Vagina (tissue), 2 donors: Measurements from ENCODE around the gene COL16A1. TPM values are rescaled to one million over a fixed set of nuclear protein-coding genes. Genes with fewer than 3 reads are reported as not detected.

Experiments
- DNase-seq, 2 donors: peaks; one replicate each; pipeline ENCODE4 v3.0.0-alpha.2; 2017; ENCODE audit errors: extremely low spot score in 2 of 2
- H3K27ac ChIP-seq: fragments of 200-600 bp; sonication (generic); one replicate; pipeline ENCODE4 v1.5.1; 2019
- H3K27me3 ChIP-seq: fragments of 200-600 bp; sonication (generic); one replicate; pipeline ENCODE4 v1.5.1; 2019
- H3K36me3 ChIP-seq, 2 donors: fragments of 200-600 bp; sonication (generic); one replicate each; pipeline ENCODE4 v1.5.1; 2017 to 2019
- H3K4me1 ChIP-seq: fragments of 200-600 bp; sonication (generic); one replicate; pipeline ENCODE4 v1.5.1; 2019
- H3K4me3 ChIP-seq, 2 donors: fragments of 200-600 bp; sonication (generic); 1 replicate in 1 of 2; 2 replicates in 1 of 2; pipeline ENCODE4 v1.5.1; 2016 to 2019
- H3K9me3 ChIP-seq: fragments of 200-600 bp; sonication (generic); one replicate; pipeline ENCODE4 v1.5.1; 2019
- POLR2A ChIP-seq, 2 donors: fragments of 450-650 bp; IDR thresholded peaks; one replicate each; pipeline ENCODE4 v1.6.1; 2017; ENCODE audit warnings: antibody characterized with exemption in 2 of 2, mild to moderate bottlenecking in 2 of 2, moderate library complexity in 2 of 2
- POLR2AphosphoS5 ChIP-seq, 2 donors: sonication (generic); formaldehyde crosslinking; IDR thresholded peaks; one replicate each; pipeline ENCODE4 v1.9.0; 2017; ENCODE audit warnings: antibody characterized with exemption in 2 of 2, mild to moderate bottlenecking in 2 of 2, low read depth in 1 of 2; ENCODE audit not compliant: insufficient read depth in 1 of 2
- intact Hi-C: fragments of 100-400 bp; cut with DNase I; formaldehyde crosslinking; loops from one replicate; pipeline ENCODE4 v1.15.1; 2023
- total RNA-seq: library from RNA; depleted of rRNA; stranded (reverse); fragments of >200 nt; gene quantifications from one replicate; pipeline ENCODE4 v1.2.3, GENCODE V29; 2016
- TF ChIP-seq, protein P1 (sequence below), 3 experiments: fragments of 450-650 bp in 2 of 3; fragments of 200-600 bp in 1 of 3; sonication (generic) in 1 of 3; IDR thresholded peaks; one replicate each; pipeline ENCODE4 v1.5.1; 2017 to 2019; ENCODE audit warnings: antibody characterized with exemption in 3 of 3, mild to moderate bottlenecking in 2 of 3, moderate library complexity in 2 of 3

The COL16A1 gene
- total RNA-seq, 1 donor from 2014 or later: 82.3 TPM

DNA sequence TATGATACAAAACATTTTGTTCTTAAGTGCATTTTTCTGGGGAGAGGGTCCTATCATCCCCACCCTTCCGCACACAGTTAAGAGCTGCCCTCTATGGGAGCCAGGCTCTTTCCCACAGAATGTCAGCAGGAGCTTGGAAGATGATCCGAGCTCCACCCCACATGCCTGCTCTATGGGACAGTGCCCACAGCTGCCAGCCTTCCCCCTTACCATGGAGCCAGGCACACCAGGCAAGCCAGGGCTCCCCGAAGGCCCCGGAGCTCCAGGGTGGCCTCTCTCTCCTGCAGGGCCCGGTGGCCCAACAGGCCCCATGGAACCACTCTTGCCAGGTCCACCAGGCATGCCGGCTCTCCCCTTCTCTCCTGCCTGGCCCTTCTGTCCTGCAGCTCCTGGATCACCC, 48.7 kb downstream of the COL16A1 start:
- H3K27ac ChIP-seq: no peak overlapping the region
- TF ChIP-seq POLR2AphosphoS5 (IDR thresholded peaks at IDR 0.05; ENCODE audit: insufficient read depth in 1 of 2, low read depth in 1 of 2) (no peak), POLR2A (IDR thresholded peaks at IDR 0.05) (no peak)
- TF ChIP-seq, protein P1, sequence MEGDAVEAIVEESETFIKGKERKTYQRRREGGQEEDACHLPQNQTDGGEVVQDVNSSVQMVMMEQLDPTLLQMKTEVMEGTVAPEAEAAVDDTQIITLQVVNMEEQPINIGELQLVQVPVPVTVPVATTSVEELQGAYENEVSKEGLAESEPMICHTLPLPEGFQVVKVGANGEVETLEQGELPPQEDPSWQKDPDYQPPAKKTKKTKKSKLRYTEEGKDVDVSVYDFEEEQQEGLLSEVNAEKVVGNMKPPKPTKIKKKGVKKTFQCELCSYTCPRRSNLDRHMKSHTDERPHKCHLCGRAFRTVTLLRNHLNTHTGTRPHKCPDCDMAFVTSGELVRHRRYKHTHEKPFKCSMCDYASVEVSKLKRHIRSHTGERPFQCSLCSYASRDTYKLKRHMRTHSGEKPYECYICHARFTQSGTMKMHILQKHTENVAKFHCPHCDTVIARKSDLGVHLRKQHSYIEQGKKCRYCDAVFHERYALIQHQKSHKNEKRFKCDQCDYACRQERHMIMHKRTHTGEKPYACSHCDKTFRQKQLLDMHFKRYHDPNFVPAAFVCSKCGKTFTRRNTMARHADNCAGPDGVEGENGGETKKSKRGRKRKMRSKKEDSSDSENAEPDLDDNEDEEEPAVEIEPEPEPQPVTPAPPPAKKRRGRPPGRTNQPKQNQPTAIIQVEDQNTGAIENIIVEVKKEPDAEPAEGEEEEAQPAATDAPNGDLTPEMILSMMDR (IDR thresholded peaks at IDR 0.05): no peak
- H3K4me1 ChIP-seq: peaks cover 13% of the 10 kb centered on the region
- H3K9me3 ChIP-seq: no peaks in the 10 kb centered on the region
- H3K36me3 ChIP-seq: peaks cover 0 to under 1% of the 10 kb centered on the region in 2 donors
- no peak for DNase-seq
- intact Hi-C loops: no loop called here
- H3K27me3 ChIP-seq: no peaks in the 10 kb centered on the region
- no peak overlapping the region for H3K4me3 ChIP-seq

DNA sequence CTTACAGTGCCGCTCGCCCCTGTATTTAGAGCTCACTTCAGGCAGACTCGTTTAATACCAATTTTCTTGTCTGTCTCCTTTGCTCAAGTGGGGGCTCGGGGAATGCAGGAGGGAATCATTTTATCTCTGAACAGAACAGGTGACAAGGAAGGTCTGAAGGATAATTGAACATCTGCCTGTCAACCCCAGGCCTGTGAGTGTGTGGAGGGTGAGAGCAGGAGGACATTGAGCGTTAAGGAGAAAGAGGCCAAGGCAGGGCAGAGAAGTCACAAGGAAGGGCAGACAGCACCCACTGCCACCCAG, 49.4 kb downstream of the COL16A1 start:
- Histone ChIP-seq H3K4me1 (peaks cover 13% of the 10 kb centered on the region), H3K36me3 (no peaks in the 10 kb centered on the region), H3K4me3 (no peak overlapping the region), H3K27ac (no peak overlapping the region), H3K27me3 (no peaks in the 10 kb centered on the region), H3K9me3 (no peaks in the 10 kb centered on the region)
- no peak for DNase-seq
- TF ChIP-seq POLR2A (IDR thresholded peaks at IDR 0.05): no peak
- TF ChIP-seq, protein P1 (IDR thresholded peaks at IDR 0.05): no peak
- TF ChIP-seq POLR2AphosphoS5 (IDR thresholded peaks at IDR 0.05; ENCODE audit: insufficient read depth in 1 of 2, low read depth in 1 of 2): no peak
- intact Hi-C loops: no loop called here

DNA sequence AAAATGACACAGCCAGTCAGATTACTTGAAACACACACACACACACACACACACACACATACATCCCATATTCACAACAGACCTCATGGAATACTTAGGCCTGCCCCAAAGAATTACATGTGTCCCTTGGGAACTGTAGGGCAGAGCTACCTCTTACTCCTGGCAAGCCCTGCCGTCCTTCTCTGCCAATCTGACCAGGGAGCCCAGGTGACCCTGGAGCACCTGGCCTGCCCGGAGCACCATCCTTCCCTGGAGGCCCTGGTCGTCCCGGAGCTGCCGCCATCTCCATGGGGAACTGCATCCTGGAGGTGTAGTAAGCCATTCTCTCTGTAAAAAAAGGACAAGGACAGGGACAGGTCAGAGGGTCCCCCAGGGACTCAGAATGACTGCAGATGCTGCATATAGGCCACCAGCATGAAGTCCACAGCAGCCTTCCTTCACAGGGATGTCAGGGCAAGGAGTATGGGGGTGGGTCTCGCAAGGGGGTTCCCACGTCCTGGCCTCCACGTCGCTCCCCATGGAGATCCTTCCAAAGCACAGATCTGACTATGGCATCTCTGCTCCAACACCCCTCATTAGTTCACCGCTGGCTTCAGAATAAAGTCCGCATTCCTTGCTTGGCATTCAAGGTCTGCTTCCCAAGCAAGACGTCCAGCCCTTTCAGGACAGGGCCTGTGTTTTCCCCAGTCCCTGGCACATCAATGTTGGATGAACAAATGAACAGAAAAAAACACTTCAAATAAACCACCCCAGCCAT, 49.9 kb downstream of the COL16A1 start:
- no peaks in the 10 kb centered on the region for H3K36me3 ChIP-seq
- H3K9me3 ChIP-seq: no peaks in the 10 kb centered on the region
- intact Hi-C loops: no loop called here
- H3K4me1 ChIP-seq: peaks cover 13% of the 10 kb centered on the region
- H3K4me3 ChIP-seq: no peak overlapping the region
- DNase-seq: no peak
- H3K27ac ChIP-seq: no peak overlapping the region
- H3K27me3 ChIP-seq: no peaks in the 10 kb centered on the region
- TF ChIP-seq POLR2A (IDR thresholded peaks at IDR 0.05): no peak

DNA sequence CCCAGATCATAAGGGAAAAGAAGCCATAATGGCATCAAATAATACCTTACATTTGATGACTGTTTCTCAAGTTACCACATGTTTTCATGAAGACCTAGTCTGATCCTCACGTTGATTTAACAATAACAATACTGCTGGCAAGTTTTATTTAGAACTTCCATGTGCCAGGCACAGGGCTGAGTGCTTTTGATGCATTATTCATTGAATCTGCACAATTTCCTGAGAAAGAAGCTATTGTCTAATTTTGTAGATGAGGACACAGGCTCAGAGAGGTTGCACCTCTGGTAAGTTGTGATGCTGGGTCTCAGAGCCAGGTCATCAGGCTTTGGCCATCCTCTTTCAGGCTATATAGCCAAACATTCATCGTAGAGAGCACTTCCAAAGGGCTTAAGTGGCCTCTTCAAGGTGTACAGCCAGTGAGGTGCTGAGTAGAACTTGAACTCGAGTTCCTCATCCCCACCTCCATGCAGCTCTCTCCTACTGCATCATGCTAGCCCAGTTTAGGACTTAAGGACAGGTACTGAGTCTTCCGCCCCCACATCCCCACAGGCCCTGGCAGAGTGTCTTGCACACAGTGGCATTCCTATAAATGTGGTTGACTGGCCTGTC, 50.8 kb downstream of the COL16A1 start:
- H3K4me1 ChIP-seq: peaks cover 13% of the 10 kb centered on the region
- intact Hi-C loops: no loop called here
- no peak for TF ChIP-seq POLR2A (IDR thresholded peaks at IDR 0.05)
- H3K9me3 ChIP-seq: no peaks in the 10 kb centered on the region
- no peak overlapping the region for H3K4me3 ChIP-seq
- no peaks in the 10 kb centered on the region for H3K36me3 ChIP-seq
- H3K27me3 ChIP-seq: no peaks in the 10 kb centered on the region
- no peak overlapping the region for H3K27ac ChIP-seq
- DNase-seq: no peak

DNA sequence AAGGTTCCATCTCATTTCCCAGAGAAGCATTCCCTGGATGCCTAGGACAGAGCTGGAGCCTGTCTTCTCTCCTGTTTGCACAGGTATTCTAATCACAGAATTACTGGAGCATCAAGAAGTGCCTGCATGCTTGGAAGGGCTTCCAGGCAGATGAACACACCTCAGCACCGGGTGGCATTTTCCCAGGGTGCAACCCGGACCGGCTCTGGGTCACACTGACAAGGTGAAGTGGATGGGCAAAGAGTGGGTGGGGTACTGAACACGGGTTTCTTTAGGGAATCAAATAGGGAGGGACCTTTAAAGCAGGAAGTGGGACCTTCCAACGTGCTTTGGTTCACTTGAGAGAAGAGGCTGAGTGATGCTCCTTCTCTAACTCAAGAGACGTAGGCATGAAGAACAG, 52.1 kb downstream of the COL16A1 start:
- Histone ChIP-seq H3K27ac (no peak overlapping the region), H3K36me3 (no peaks in the 10 kb centered on the region), H3K4me3 (no peak overlapping the region), H3K27me3 (no peaks in the 10 kb centered on the region), H3K4me1 (peaks cover 13% of the 10 kb centered on the region), H3K9me3 (no peaks in the 10 kb centered on the region)
- intact Hi-C loops: no loop called here
- no peak for DNase-seq
- TF ChIP-seq POLR2AphosphoS5 (IDR thresholded peaks at IDR 0.05; ENCODE audit: insufficient read depth in 1 of 2, low read depth in 1 of 2): no peak
- TF ChIP-seq, protein P1 (IDR thresholded peaks at IDR 0.05): no peak

DNA sequence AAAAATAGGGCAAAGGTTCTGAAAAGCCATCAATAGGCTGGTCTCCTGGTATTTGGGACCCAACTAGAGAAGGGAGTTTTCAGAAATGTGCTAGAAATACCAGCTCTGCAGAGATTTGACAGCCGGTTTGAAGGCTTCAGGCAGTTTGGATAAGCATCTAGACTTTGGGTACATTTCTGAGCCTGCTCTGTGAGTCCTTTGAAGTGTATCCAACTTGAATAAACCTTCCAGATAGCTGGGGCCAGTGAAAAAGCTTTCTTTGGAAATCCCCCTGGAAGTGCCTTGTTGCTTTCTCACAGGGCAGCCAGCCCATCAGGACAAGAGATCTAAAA, 52.8 kb downstream of the COL16A1 start:
- no peak overlapping the region for H3K27ac ChIP-seq
- intact Hi-C loops: no loop called here

More for the DNA sequence above, 52.8 kb downstream of the COL16A1 start:
- no peak for DNase-seq
- no peaks in the 10 kb centered on the region for H3K36me3 ChIP-seq
- peaks cover 13% of the 10 kb centered on the region for H3K4me1 ChIP-seq
- TF ChIP-seq, protein P1 (IDR thresholded peaks at IDR 0.05): no peak
- TF ChIP-seq POLR2AphosphoS5 (IDR thresholded peaks at IDR 0.05; ENCODE audit: insufficient read depth in 1 of 2, low read depth in 1 of 2) (no peak), POLR2A (IDR thresholded peaks at IDR 0.05) (no peak)
- no peak overlapping the region for H3K4me3 ChIP-seq
- no peaks in the 10 kb centered on the region for H3K27me3 ChIP-seq
- no peaks in the 10 kb centered on the region for H3K9me3 ChIP-seq
